Measurements from ENCODE around the gene CUBN.
"Not testable (repeated sequence)": the region's sequence is repeated elsewhere in the genome, so short reads cannot be mapped to it uniquely, and the experiment has no call there.

CUBN gene

DNA sequence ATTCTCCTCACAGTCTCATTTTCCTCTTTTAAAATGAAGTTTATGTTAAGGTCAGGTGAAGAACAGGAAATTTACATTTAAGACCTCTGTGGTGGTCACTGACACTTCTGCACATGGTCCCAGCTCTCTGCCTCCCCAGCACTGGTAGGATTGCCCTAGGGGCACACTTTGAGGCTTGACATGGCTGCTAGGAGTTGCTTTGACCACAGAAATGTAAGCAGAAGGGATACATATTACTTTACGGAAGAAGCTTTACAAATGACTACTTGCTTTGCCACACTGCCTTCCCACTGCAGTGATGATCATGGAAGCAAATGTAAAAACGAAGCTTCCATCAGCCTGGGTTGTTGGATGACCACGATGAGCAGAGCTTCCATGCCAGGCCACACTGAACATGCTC is 259.3 kb downstream of the CUBN start:
- DNase-seq (ENCODE audit: low read depth, low spot score) = no peak

DNA sequence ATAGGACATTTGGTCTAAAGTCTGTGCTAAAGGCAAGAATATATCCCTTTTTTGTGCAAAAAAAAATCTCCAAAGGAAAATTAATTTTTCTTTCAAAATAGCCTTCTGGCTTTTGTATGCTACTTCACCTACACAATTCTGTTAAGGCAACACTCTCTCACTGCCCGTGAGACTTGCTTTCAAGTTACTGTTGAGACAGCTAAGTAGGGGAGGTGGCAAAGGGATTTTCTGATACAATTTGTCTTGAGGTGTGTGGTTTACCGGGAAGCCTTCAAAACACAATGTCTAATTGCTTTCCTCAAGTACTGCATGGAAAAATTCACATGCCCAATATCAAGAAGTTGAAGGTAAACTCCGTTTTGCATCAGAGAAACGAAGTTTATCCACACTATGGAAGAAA is 261.6 kb downstream of the CUBN start:
- no peak for DNase-seq (ENCODE audit: low read depth, low spot score)

- DNase-seq (ENCODE audit: low read depth, low spot score) = no peak
Measured at GRCh38 chr10:16867556-16867955, 262.1 kb downstream of the CUBN start.

DNA sequence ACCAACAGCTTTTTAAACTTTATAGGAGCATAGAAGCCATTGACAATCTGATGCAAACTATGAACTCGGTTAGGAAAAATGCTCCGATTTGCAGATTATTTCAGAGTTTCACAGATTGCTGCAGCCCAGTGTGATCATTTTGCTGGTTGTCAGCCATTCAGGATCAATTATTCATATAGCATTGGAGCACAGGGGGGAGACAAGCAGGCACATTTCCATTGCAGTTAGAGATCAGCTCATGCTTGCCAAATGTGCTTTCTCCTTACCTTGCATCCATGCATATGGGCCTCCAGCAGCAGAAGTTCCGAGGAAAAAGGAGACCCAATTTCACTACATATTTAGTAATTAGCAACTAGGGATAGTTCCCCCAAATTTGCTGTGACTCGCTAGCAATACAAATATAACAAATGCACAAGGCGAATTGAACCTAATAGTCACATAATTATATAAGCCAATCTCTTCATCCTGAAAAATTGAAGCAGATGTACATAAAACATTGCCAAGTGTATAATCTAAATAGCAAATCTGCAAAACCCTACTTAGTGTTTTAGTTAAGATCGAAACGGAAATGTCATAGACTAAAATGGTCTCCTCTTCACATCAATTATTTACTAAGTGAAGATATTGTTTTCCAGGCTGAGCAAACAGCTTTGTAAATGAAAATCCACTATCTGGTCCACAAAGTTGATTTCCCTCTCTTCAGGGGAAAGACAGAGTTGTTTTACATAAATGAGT is 262.9 kb downstream of the CUBN start:
- DNase-seq (ENCODE audit: low read depth, low spot score) = no peak

- DNase-seq (ENCODE audit: low read depth, low spot score) = no peak
Measured at GRCh38 chr10:16865766-16866165, 263.8 kb downstream of the CUBN start.

GRCh38 chr10:16863766-16864165 is 265.8 kb downstream of the CUBN start:
- DNase-seq (ENCODE audit: low read depth, low spot score) = no peak

GRCh38 chr10:16857419-16857818 is 272.2 kb downstream of the CUBN start:
- no peak for DNase-seq (ENCODE audit: low read depth, low spot score)

DNA sequence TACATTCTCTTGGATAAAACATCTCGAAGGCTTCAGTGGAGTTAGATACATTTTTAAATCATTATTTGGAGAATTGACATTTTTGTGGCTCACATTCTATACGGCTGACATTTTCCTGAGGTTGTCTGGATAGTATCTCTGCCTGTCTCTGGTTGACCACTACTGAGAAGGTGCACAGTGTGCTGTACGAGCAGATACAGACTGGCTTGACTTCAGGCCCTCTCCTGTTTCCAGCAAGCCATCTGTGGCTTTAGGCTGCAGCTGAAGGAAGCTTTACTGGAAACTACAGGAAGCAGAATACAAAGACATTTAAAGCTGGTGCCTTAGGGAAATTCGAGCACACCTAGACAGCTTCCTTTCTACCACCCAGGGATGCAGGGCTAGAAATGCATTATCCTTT is 273.0 kb downstream of the CUBN start:
- no peak for DNase-seq (ENCODE audit: low read depth, low spot score)

DNA sequence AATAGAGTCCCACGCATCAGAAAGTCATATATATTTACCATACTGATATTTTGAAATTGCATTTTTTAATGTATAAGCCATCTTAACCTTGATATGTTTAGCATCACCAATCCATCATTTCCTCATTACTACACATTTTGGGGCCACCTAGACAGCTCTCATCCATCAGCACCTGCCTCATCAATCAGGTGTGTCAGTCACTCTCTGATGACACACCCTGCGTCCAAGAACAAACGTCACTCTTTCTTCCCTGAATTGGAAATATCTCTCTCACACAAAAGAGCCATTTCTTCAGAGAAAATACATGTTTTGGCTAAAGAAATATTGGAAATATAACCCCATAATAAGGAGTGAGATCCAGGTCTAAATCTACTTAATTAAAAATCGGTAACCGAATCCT is 273.5 kb downstream of the CUBN start:
- no peak for DNase-seq (ENCODE audit: low read depth, low spot score)

GRCh38 chr10:16854623-16855022 is 275.0 kb downstream of the CUBN start:
- DNase-seq (ENCODE audit: low read depth, low spot score) = no peak

- no peak for DNase-seq (ENCODE audit: low read depth, low spot score)
Measured at GRCh38 chr10:16853809-16854208, 275.8 kb downstream of the CUBN start.

DNA sequence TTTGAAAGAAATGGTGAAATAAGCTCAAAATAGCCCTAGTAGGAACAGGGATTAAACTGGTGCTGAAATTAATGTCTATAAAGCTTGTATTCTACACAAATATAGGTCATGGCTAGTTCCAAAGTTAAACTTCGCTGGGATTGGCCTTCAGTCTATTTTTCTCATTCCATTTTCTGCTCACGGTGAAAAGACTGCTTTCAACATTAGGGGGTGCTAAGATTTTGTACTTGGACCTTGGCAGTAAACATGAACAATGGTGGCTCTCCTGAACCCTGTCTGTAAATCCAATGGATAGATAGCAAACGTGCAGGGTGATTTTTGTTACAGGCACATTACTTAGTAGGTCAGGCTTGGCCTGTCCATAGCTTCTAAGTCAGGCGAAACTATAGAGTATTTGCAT is 276.4 kb downstream of the CUBN start:
- DNase-seq (ENCODE audit: low read depth, low spot score) = no peak

DNA sequence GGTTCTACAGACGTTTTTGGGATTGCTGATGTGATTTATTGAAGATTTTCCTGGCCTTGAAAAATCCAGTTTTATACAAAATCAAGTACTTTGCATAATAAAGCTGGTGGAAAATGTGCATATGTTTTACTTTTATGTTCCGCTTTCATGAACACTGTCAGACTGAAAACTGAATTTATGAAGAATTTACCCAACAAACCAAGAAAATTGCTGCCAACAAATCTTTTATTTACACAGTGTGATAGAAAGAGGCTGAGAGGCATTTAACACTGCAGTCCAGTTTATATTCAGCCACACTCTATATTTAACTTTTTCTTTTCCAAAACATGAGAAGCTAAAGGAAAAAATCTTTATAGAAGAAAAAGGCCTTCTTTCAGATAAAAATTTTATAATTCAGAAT is 277.0 kb downstream of the CUBN start:
- DNase-seq (ENCODE audit: low read depth, low spot score) = no peak

- DNase-seq (ENCODE audit: low read depth, low spot score) = no peak
Measured at GRCh38 chr10:16848562-16849154, 281.0 kb downstream of the CUBN start.

GRCh38 chr10:16847644-16848043 is 282.0 kb downstream of the CUBN start:
- no peak for DNase-seq (ENCODE audit: low read depth, low spot score)

- DNase-seq (ENCODE audit: low read depth, low spot score) = no peak
Measured at GRCh38 chr10:16845248-16845647, 284.4 kb downstream of the CUBN start.

- DNase-seq (ENCODE audit: low read depth, low spot score) = no peak
Measured at GRCh38 chr10:16843252-16843870, 286.2 kb downstream of the CUBN start.

GRCh38 chr10:16835228-16835627 is 294.4 kb downstream of the CUBN start:
- DNase-seq (ENCODE audit: low read depth, low spot score) = no peak

GRCh38 chr10:16832351-16833080 is 297.1 kb downstream of the CUBN start:
- no peak for DNase-seq (ENCODE audit: low read depth, low spot score)

DNA sequence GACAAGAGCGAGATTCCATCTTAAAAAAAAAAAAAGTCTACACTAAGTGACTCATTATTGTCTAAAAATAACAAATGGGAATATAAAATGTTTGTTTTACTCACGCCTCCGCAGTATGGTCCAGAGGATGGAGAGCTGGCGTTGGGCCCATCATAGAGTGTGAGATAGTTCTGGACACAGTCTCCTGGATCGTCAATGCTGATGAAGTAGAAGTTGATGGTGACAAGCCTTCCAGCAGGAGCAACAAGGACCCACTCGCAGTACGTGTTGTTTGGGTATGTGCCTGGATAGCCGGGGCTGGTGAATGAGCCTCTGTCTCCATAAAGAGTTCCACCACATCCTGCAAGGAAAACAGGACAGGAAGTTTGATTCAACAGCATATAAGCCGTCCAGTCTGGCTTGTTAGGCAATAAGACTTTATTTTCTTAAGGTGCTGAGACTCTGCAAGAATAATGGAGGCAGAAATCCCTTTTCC is 300.9 kb downstream of the CUBN start:
- DNase-seq (ENCODE audit: low read depth, low spot score) = no peak

DNA sequence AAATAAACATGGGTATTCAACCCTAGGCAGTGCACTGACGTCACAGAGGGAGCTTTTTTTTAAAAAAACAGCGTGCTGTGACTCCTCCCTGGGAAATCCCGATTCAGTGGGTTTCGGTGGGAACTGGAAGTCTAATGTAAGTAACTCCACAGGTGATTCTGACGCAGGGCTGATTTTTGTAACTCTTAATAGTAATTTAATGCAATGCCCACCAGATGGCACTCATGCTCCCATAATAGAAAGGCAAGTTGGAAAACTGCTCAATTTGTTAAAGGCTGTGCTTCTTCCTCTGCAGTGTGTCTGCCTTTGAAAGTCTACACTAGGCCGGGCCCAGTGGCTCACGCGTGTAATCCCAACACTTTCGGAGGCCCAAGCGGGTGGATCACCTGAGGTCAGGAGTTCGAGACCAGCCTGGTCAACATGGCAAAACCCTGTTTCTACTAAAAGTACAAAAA is 301.5 kb downstream of the CUBN start:
- DNase-seq (ENCODE audit: low read depth, low spot score) = peak; percentile 70

GRCh38 chr10:16827474-16827873 is 302.1 kb downstream of the CUBN start:
- not testable (repeated sequence) for DNase-seq (ENCODE audit: low read depth, low spot score)
